GM18517 (cell line): ENCODE data around the gene CREBZF.
"Not testable (repeated sequence)": the region's sequence is repeated elsewhere in the genome, so short reads cannot be mapped to it uniquely, and the experiment has no call there.

ENCODE experiments used
- ATAC-seq: cut with Tn5 transposase; IDR thresholded peaks from one replicate; pipeline ENCODE4 v1.9.1; 2021; ENCODE audit warnings: mild to moderate bottlenecking, moderate library complexity; ENCODE audit not compliant: unreplicated experiment

CREBZF gene

GRCh38 chr11:85672105-85672902 lies 7.4 kb upstream of the CREBZF start:
- no peak for ATAC-seq

- ATAC-seq: not testable (repeated sequence)
These were observed 6.2 kb upstream of the CREBZF start for GRCh38 chr11:85670949-85671663.

- ATAC-seq: no peak
These were observed 3.2 kb upstream of the CREBZF start for GRCh38 chr11:85668157-85668556.

GRCh38 chr11:85666687-85667086 lies 1.8 kb upstream of the CREBZF start:
- no peak for ATAC-seq

- ATAC-seq: no peak
These were observed 804 bp upstream of the CREBZF start for GRCh38 chr11:85665733-85666132.

- ATAC-seq: peak; percentile 63
These were observed 945 bp downstream of the CREBZF start for GRCh38 chr11:85663753-85664614.

- ATAC-seq: no peak
These were observed 1.7 kb downstream of the CREBZF start for GRCh38 chr11:85663080-85663752.

GRCh38 chr11:85661972-85662664 lies 2.8 kb downstream of the CREBZF start:
- ATAC-seq: no peak

- ATAC-seq: no peak
These were observed 6.7 kb downstream of the CREBZF start for GRCh38 chr11:85658180-85658579.

GRCh38 chr11:85656777-85657176 lies 8.2 kb downstream of the CREBZF start:
- no peak for ATAC-seq

- not testable (repeated sequence) for ATAC-seq
These were observed 10.6 kb downstream of the CREBZF start for GRCh38 chr11:85654343-85654742.

GRCh38 chr11:85652786-85653447 lies 12.0 kb downstream of the CREBZF start:
- ATAC-seq: no peak

- ATAC-seq: no peak
These were observed 13.8 kb downstream of the CREBZF start for GRCh38 chr11:85651118-85651517.

- ATAC-seq: peak; percentile 97
These were observed 17.2 kb downstream of the CREBZF start, which contains the start of gene TMEM126A for GRCh38 chr11:85647604-85648299. TSS of gene TMEM126A (plus strand) at chr11:85647967. CDS start at chr11:85650256, 2,289 bp downstream.

- no peak for ATAC-seq
These were observed 17.9 kb downstream of the CREBZF start for GRCh38 chr11:85647078-85647477.

GRCh38 chr11:85643191-85643614 lies 21.7 kb downstream of the CREBZF start:
- ATAC-seq: no peak

- no peak for ATAC-seq
These were observed 30.2 kb downstream of the CREBZF start for GRCh38 chr11:85634747-85635146.

GRCh38 chr11:85628771-85629341 lies 36.1 kb downstream of the CREBZF start:
- ATAC-seq: peak; percentile 14
